Heart left ventricle (tissue), 16 donors: ENCODE results near the gene HLA-DMA. TPM values are rescaled to one million over a fixed set of nuclear protein-coding genes. Genes with fewer than 3 reads are reported as not detected.

Source experiments
- ATAC-seq, 4 donors: fragments of 200-7000 bp; cut with Tn5 transposase; one replicate each; pipeline ENCODE4 v1.9.1; 2020 to 2022; ENCODE audit warnings: moderate library complexity in 4 of 4, mild to moderate bottlenecking in 3 of 4, moderate number of reproducible peaks in 1 of 4
- DNase-seq, 5 donors: peaks; one replicate each; pipeline ENCODE4 v3.0.0-alpha.2; 2020
- H3K27ac ChIP-seq, 12 donors: fragments of 200-600 bp; sonication (generic) in 4 of 12; one replicate each; pipeline versions ENCODE4 v1.5.0 to v1.8.0; 2016 to 2022; ENCODE audit warnings: mild to moderate bottlenecking in 2 of 12
- H3K27me3 ChIP-seq, 9 donors: fragments of 200-600 bp; sonication (generic) in 2 of 9; one replicate each; pipeline versions ENCODE4 v1.5.1 to v1.8.0; 2016 to 2022; ENCODE audit warnings: mild to moderate bottlenecking in 3 of 9
- H3K36me3 ChIP-seq, 9 donors: fragments of 200-600 bp; sonication (generic) in 2 of 9; one replicate each; pipeline versions ENCODE4 v1.5.0 to v1.8.0; 2018 to 2022; ENCODE audit warnings: mild to moderate bottlenecking in 2 of 9
- H3K4me1 ChIP-seq, 12 donors: fragments of 200-600 bp; sonication (generic) in 4 of 12; one replicate each; pipeline versions ENCODE4 v1.5.0 to v1.8.0; 2016 to 2022; ENCODE audit warnings: mild to moderate bottlenecking in 3 of 12
- H3K4me3 ChIP-seq, 12 donors: fragments of 200-600 bp; sonication (generic) in 4 of 12; one replicate each; pipeline versions ENCODE4 v1.5.0 to v1.8.0; 2017 to 2022; ENCODE audit warnings: mild to moderate bottlenecking in 9 of 12, moderate library complexity in 4 of 12
- H3K9me3 ChIP-seq, 12 donors: fragments of 200-600 bp; sonication (generic) in 4 of 12; one replicate each; pipeline versions ENCODE4 v1.5.0 to v1.8.0; 2016 to 2022; ENCODE audit warnings: mild to moderate bottlenecking in 1 of 12
- POLR2A ChIP-seq, 2 donors: fragments of 450-650 bp; IDR thresholded peaks; one replicate each; pipeline ENCODE4 v1.6.1; 2017; ENCODE audit warnings: antibody characterized with exemption in 2 of 2, mild to moderate bottlenecking in 2 of 2, moderate library complexity in 2 of 2
- WGBS, 4 donors: extraction: QIAGEN DNeasy Blood & Tissue Kit in 2 of 4; methylation state at CpG; one replicate each; pipeline versions ENCODE4 v1.1.5 to v1.1.7; 2013 to 2018; 5-methylcytosine and 5-hydroxymethylcytosine counted together
- intact Hi-C, 10 donors: fragments of 100-400 bp; cut with DNase I; formaldehyde crosslinking; loops; one replicate each; pipeline versions ENCODE4 v1.11.1 to v1.14.2; 2022
- polyA plus RNA-seq, 2 donors: library from polyadenylated mRNA; stranded (reverse); fragments of 200-250 nt; gene quantifications; one replicate each; pipeline ENCODE4 v1.2.3, GENCODE V29; 2013
- total RNA-seq, 9 donors: library from RNA; depleted of rRNA in 2 of 9; stranded (reverse); fragments of >200 nt in 2 of 9; fragmentation: NEBNext Ultra II Directional in 3 of 9; extraction: Animal tissue kit (Norgen Biotek cat#: 25700) in 3 of 9; gene quantifications; one replicate each; pipeline versions ENCODE4 v1.1.0 to v1.2.4, GENCODE V29; 2016 to 2023
- TF ChIP-seq, protein P1 (sequence below), 12 donors: fragments of 200-600 bp; sonication (generic) in 4 of 12; IDR thresholded peaks; one replicate each; pipeline versions ENCODE4 v1.5.0 to v1.8.0; 2018 to 2022; ENCODE audit warnings: antibody characterized with exemption in 12 of 12, mild to moderate bottlenecking in 5 of 12
- donor health status: ischemic (EF 13 %, LVEDD 7.1; RV severe dilation, severe dysfunction).
- donor health status: healthy with polysubstance abuse.
- donor health status: DM: no; HTN: yes; CAD: no.
- donor health status: DM: no; HTN: no; CAD: no.
- donor health status: ischemic (EF 25% LVEDD 6.9; RV normal size, moderate dysfunction).
- donor health status: ischemic (EF 25% LVEDD 5.7; RV mildly dilated, moderate dysfunction).
- donor health status: healthy.
- donor health status: DM: yes; HTN: yes; CAD: no.
- donor health status: ischemic (EF 35%, LVEDD 5.7; RV mildly dilated, moderate dysfunction).
- donor health status: nonischemic (EF 11% LVEDD 7.7; RV severe dilation, severe dysfunction).
- donor health status: DM: yes; HTN: yes; CAD: no.
- donor health status: PGD.
- donor health status: ischemic (EF 29% LVEDD 5.4; RV normal size, mild dysfunction).
- donor health status: nonischemic (EF 23%, LVEDD 6.1; RV moderate dilation, normal function).

Gene HLA-DMA
- total and polyA plus RNA-seq, 11 donors: 5.4 to 150 (median 16.2) TPM

DNA sequence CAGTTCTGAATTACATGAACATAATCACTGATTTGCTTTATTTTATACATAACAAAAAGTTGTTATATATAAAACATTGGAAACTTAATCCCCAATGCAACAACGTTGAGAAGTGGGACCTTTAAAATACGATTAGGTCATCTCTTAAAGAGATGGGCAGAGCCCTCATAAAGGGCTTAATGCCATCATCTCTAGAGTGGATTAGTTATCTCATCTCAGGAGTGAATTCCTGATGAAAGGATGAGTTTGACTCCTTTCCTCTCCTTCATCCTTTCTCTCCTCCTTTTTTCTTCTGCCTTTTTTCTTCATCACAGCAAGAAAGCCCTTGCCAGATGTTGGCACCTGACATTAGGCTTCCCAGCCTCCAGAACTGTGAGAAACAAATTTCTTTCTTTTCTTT, 42.6 kb upstream of the HLA-DMA start:
- Histone ChIP-seq H3K4me1 (peaks cover 0 to 6% (median 0%) of the 10 kb centered on the region in 12 donors), H3K36me3 (no peaks in the 10 kb centered on the region), H3K27me3 (peaks cover 0 to 14% (median 0%) of the 10 kb centered on the region in 9 donors), H3K27ac (no peak overlapping the region), H3K4me3 (no peak overlapping the region), H3K9me3 (no peaks in the 10 kb centered on the region)
- DNase-seq: no peak
- ATAC-seq: no peak
- WGBS, 4 donors: 34 to 47% (median 42%) methylated on average over 2 of the region's 2 CpGs
- TF ChIP-seq, protein P1, sequence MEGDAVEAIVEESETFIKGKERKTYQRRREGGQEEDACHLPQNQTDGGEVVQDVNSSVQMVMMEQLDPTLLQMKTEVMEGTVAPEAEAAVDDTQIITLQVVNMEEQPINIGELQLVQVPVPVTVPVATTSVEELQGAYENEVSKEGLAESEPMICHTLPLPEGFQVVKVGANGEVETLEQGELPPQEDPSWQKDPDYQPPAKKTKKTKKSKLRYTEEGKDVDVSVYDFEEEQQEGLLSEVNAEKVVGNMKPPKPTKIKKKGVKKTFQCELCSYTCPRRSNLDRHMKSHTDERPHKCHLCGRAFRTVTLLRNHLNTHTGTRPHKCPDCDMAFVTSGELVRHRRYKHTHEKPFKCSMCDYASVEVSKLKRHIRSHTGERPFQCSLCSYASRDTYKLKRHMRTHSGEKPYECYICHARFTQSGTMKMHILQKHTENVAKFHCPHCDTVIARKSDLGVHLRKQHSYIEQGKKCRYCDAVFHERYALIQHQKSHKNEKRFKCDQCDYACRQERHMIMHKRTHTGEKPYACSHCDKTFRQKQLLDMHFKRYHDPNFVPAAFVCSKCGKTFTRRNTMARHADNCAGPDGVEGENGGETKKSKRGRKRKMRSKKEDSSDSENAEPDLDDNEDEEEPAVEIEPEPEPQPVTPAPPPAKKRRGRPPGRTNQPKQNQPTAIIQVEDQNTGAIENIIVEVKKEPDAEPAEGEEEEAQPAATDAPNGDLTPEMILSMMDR (IDR thresholded peaks at IDR 0.05): no peak
- TF ChIP-seq POLR2A (IDR thresholded peaks at IDR 0.05): no peak
- intact Hi-C loops: no loop called here

DNA sequence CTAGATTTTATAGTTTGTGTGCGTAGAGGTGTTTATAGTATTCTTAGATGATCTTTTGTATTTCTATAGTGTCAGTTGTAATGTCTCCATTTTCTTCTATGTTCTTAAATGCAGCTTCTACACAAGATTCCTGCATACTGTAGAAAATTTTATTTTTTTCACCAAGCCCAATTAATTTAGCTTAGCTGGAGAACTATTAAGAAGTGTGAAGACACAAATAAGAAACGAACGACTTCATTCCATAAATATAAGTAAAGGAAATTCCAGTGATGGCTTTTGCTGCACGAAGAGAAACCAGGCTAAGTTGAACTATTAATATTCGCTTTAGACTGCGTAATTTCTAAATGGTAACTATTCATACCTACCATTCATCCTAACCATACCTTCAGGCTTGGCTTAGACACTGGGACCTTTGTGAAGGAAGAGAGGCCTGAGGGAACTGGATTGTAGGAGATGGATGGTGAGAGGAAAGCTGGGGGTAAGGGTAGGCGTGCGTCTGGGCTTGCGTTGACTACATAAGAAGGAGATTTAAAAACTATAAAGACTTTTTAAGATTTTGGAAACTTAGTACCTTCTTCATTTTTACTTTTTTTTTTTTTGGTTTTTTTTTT, 40.6 kb upstream of the HLA-DMA start:
- WGBS, 4 donors: 80 to 86% (median 84%) methylated on average over 9 of the region's 9 CpGs
- no peak for DNase-seq
- no peak for ATAC-seq
- H3K27ac ChIP-seq: no peak overlapping the region
- H3K36me3 ChIP-seq: no peaks in the 10 kb centered on the region
- no peak overlapping the region for H3K4me3 ChIP-seq
- no peaks in the 10 kb centered on the region for H3K4me1 ChIP-seq
- peaks cover 0 to 2% (median 0%) of the 10 kb centered on the region in 9 donors for H3K27me3 ChIP-seq
- intact Hi-C loops: no loop called here
- no peaks in the 10 kb centered on the region for H3K9me3 ChIP-seq
- TF ChIP-seq, protein P1 (IDR thresholded peaks at IDR 0.05): no peak
- no peak for TF ChIP-seq POLR2A (IDR thresholded peaks at IDR 0.05)

DNA sequence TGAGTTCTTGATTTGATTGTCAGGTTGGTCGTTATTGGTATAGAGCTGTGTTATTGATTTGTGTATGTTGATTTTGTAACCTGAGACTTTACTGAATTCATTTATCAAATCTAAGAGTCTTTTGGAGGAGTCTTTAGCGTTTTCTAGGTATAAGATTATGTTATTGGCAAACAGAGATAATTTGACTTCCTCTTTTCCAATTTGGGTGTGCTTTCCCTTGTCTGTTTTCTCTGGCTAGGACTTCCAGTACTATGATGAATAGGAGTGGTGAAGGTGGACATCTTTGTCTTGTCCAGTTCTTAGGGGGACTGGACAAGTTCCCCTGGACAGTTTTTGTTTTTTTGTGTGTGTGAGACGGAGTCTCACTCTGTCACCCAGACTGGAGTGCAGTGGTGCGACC, 39.1 kb upstream of the HLA-DMA start:
- Histone ChIP-seq H3K9me3 (no peaks in the 10 kb centered on the region), H3K36me3 (no peaks in the 10 kb centered on the region), H3K27me3 (no peaks in the 10 kb centered on the region), H3K4me1 (no peaks in the 10 kb centered on the region), H3K27ac (no peak overlapping the region), H3K4me3 (no peak overlapping the region)
- no peak for DNase-seq
- intact Hi-C loops: no loop called here
- ATAC-seq: no peak
- TF ChIP-seq POLR2A (IDR thresholded peaks at IDR 0.05): no peak
- TF ChIP-seq, protein P1 (IDR thresholded peaks at IDR 0.05): no peak
- 77 to 84% (median 79%) methylated on average over 4 of the region's 4 CpGs for WGBS, 4 donors

- DNase-seq: no peak
- intact Hi-C loops: no loop called here
These were observed 36.5 kb upstream of the HLA-DMA start for GRCh38 chr6:32989368-32989767.

More at GRCh38 chr6:32989368-32989767, 36.5 kb upstream of the HLA-DMA start:
- Histone ChIP-seq H3K4me3 (no peak overlapping the region), H3K9me3 (no peaks in the 10 kb centered on the region), H3K27me3 (no peaks in the 10 kb centered on the region), H3K27ac (no peak overlapping the region), H3K36me3 (peaks cover 0 to under 1% (median 0%) of the 10 kb centered on the region in 9 donors), H3K4me1 (peaks cover 0 to 9% (median 2%) of the 10 kb centered on the region in 12 donors)
- ATAC-seq: no peak
- 88 to 97% (median 92%) methylated on average over 1 of the region's 1 CpG for WGBS, 4 donors
- TF ChIP-seq, protein P1 (IDR thresholded peaks at IDR 0.05): no peak
- TF ChIP-seq POLR2A (IDR thresholded peaks at IDR 0.05): no peak
